ENCODE results near the gene SLC39A5.

DNA sequence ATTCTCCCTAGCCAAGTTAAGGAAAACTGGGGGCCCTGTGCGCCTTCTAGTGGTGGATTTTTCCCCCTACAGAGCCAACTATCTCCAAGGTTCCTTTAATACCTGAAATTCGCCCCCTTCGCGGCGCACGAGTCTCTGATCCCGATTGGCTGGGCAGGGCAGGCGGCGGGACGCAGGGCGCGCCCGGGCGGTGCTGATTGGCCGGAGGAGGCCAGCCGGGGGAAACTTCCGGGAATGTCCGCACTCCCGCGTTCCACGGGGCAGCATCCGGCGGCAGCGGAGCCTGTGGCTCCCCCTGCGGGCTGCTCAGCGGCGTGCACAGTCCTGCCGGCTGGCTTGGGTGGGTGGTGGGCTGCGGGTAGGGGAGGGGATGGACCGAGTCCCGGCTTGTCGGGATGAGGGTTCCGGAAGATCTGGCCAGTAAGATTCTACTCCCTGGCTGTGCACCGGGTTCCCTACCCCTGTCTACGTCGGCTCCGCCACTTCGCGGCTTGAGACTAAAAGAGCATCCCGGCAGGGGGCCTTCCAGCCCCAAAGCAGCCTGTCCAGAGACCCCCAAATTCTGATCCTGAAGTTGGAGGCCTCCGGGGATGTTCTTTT, 5.6 kb upstream of the SLC39A5 start, which contains the start of gene NABP2:
- TF ChIP-seq, protein P1, sequence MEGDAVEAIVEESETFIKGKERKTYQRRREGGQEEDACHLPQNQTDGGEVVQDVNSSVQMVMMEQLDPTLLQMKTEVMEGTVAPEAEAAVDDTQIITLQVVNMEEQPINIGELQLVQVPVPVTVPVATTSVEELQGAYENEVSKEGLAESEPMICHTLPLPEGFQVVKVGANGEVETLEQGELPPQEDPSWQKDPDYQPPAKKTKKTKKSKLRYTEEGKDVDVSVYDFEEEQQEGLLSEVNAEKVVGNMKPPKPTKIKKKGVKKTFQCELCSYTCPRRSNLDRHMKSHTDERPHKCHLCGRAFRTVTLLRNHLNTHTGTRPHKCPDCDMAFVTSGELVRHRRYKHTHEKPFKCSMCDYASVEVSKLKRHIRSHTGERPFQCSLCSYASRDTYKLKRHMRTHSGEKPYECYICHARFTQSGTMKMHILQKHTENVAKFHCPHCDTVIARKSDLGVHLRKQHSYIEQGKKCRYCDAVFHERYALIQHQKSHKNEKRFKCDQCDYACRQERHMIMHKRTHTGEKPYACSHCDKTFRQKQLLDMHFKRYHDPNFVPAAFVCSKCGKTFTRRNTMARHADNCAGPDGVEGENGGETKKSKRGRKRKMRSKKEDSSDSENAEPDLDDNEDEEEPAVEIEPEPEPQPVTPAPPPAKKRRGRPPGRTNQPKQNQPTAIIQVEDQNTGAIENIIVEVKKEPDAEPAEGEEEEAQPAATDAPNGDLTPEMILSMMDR (IDR thresholded peaks at IDR 0.05): peak; percentile 79
- TF ChIP-seq EZH2 (IDR thresholded peaks at IDR 0.05): no peak
- TF ChIP-seq EZH2phosphoT487 (IDR thresholded peaks at IDR 0.05): no peak

Data from neural progenitor cell (in vitro differentiated cells).